PC-3 (cell line): ENCODE data around the gene TSSC4. TPM values are rescaled to one million over a fixed set of nuclear protein-coding genes. Genes with fewer than 3 reads are reported as not detected.
"Not testable (repeated sequence)": the region's sequence is repeated elsewhere in the genome, so short reads cannot be mapped to it uniquely, and the experiment has no call there.

ENCODE experiments used
- ATAC-seq: fragments of 200-7000 bp; cut with Tn5 transposase; 2 replicates; pipeline ENCODE4 v1.9.1; 2020; ENCODE audit warnings: mild to moderate bottlenecking, moderate library complexity
- BruUV-seq: library from RNA; stranded (reverse); fragments of 400-500 nt; replicated peaks from 2 replicates; lab custom pipeline; 2021; lab: Mats Ljungman, UMichigan
- CTCF ChIA-PET: fragments of 300-600 bp; sonication (Branson Sonifier 250); formaldehyde crosslinking; loops from one replicate; lab custom pipeline; 2022; ENCODE audit warnings: antibody characterized with exemption; lab: Charles Lee
- POLR2A ChIA-PET: fragments of 300-600 bp; sonication (Branson Sonifier 250); formaldehyde crosslinking; loops from one replicate; lab custom pipeline; 2022; ENCODE audit warnings: antibody characterized with exemption; ENCODE audit not compliant: unreplicated experiment; lab: Charles Lee
- DNase-seq: peaks from one replicate; pipeline ENCODE4 v3.0.0-alpha.2; 2015
- H2AFZ ChIP-seq: fragments of 300-600 bp; sonication (generic); 2 replicates; pipeline ENCODE4 v1.6.0; 2016; ENCODE audit warnings: antibody characterized with exemption, low read length
- H3F3A ChIP-seq: fragments of 300-600 bp; sonication (generic); one replicate; pipeline ENCODE4 v1.6.0; 2017; ENCODE audit warnings: antibody characterized with exemption, low read length, control low read depth, mild to moderate bottlenecking; ENCODE audit not compliant: unreplicated experiment
- H3K27ac ChIP-seq: fragments of 300-600 bp; sonication (generic); 2 replicates; pipeline ENCODE4 v1.5.1; 2016; ENCODE audit warnings: mild to moderate bottlenecking, low read length
- H3K27me3 ChIP-seq: fragments of 300-600 bp; sonication (generic); 2 replicates; pipeline ENCODE4 v1.6.1; 2016; ENCODE audit warnings: low read length, mixed read lengths
- H3K36me3 ChIP-seq: fragments of 300-600 bp; sonication (generic); 2 replicates; pipeline ENCODE4 v1.6.1; 2016; ENCODE audit warnings: low read depth, mixed run types, low read length, mixed read lengths
- H3K4me1 ChIP-seq: fragments of 300-600 bp; sonication (generic); 2 replicates; pipeline ENCODE4 v1.5.1; 2016; ENCODE audit warnings: low read length; ENCODE audit not compliant: insufficient read depth
- H3K4me2 ChIP-seq: fragments of 300-600 bp; sonication (generic); 2 replicates; pipeline ENCODE4 v1.6.0; 2016; ENCODE audit warnings: low read length
- H3K4me3 ChIP-seq: fragments of 300-600 bp; sonication (generic); 2 replicates; pipeline ENCODE4 v1.5.1; 2016; ENCODE audit warnings: mild to moderate bottlenecking, low read length, mixed read lengths
- H3K79me2 ChIP-seq: fragments of 300-600 bp; sonication (generic); 2 replicates; pipeline ENCODE4 v1.6.1; 2017; ENCODE audit warnings: low read length, mixed read lengths
- H3K9ac ChIP-seq: fragments of 300-600 bp; sonication (generic); 2 replicates; pipeline ENCODE4 v1.6.0; 2016; ENCODE audit warnings: mild to moderate bottlenecking, low read length
- H3K9me2 ChIP-seq: fragments of 300-600 bp; sonication (generic); replicated peaks from 2 replicates; pipeline ENCODE4 v1.6.1; 2016; ENCODE audit warnings: mixed run types, low read length, mixed read lengths
- H3K9me3 ChIP-seq: fragments of 300-600 bp; sonication (generic); 2 replicates; pipeline ENCODE4 v1.6.1; 2016; ENCODE audit warnings: low read length, mixed read lengths
- H4K20me1 ChIP-seq: fragments of 300-600 bp; sonication (generic); 2 replicates; pipeline ENCODE4 v1.6.1; 2016; ENCODE audit warnings: low read length, mixed read lengths
- EZH2 ChIP-seq: fragments of 300-600 bp; sonication (generic); IDR thresholded peaks from one replicate; pipeline ENCODE4 v1.6.1; 2017; ENCODE audit warnings: antibody characterized with exemption, mild to moderate bottlenecking, low read length; ENCODE audit not compliant: unreplicated experiment
- EZH2phosphoT487 ChIP-seq: fragments of 300-600 bp; sonication (generic); IDR thresholded peaks from 2 replicates; pipeline ENCODE4 v1.6.1; 2018; ENCODE audit warnings: mild to moderate bottlenecking, antibody characterized with exemption, low read length, borderline replicate concordance
- intact Hi-C: fragments of 100-400 bp; cut with micrococcal nuclease; formaldehyde crosslinking; loops from 2 replicates; pipeline ENCODE4 v1.9.0; 2023
- total RNA-seq: library from RNA; depleted of rRNA; stranded (reverse); fragments of >200 nt; gene quantifications from 2 replicates; pipeline ENCODE4 v1.2.3, GENCODE V29; 2014
- TF ChIP-seq, protein P1 (sequence below): fragments of 300-600 bp; sonication (generic); conservative IDR thresholded peaks from 2 replicates; pipeline ENCODE4 v1.5.1; 2017; ENCODE audit warnings: antibody characterized with exemption, low read depth, mild to moderate bottlenecking, low read length

The TSSC4 gene
- total RNA-seq, 1 experiment from 2014 or later = 88.3 TPM

DNA sequence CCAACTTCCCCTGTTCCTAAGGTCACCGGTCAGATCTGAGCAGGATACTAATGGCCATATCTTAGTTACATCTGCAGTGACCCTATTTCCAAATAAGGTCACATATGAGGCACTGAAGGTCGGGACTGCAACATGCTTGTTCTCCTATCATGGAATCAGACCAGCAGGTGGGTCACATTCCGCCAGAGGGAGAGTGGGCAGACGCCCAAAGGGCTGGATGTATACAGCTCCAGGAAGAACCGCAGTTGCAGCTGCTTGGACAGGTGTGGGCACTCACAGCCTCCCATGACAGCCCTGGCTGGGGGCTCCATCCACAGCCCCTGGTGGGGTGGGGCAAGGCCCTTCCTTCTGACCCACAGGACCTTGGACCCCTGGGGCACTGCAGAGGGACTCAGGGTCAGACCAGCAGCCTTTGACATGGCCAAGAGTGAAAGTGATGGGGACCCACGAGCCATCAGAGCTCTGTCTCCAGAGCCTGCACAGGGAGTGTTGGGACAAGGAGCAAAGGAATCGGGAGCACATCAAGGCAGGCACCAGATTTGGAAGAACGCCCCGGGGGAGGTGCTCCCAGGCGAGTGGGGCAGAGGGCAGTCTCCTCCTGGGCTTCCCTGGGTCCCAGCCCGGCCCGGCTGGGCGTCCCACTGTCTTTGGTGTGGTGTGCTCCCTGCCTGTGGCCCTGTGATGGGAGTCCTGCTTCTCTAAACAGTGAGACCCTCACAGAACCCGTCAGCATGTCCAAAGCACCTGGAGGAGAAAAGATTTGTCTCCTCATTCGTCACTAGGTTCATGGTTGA lies 36.8 kb upstream of the TSSC4 start:
- H3F3A ChIP-seq = no peaks in the 10 kb centered on the region
- CTCF ChIA-PET = no interaction called here
- DNase-seq (no peak), ATAC-seq (no peak)
- H3K4me1 ChIP-seq = no peaks in the 10 kb centered on the region
- no peak overlapping the region for H3K4me3 ChIP-seq
- H3K4me2 ChIP-seq = no peak overlapping the region
- no peak overlapping the region for H3K27ac ChIP-seq
- H3K9ac ChIP-seq = no peak overlapping the region
- H3K36me3 ChIP-seq = no peaks in the 10 kb centered on the region
- no peaks in the 10 kb centered on the region for H4K20me1 ChIP-seq
- H3K27me3 ChIP-seq = no peaks in the 10 kb centered on the region
- H3K9me2 ChIP-seq = no peaks in the 10 kb centered on the region
- intact Hi-C loops = no loop called here
- TF ChIP-seq EZH2phosphoT487 = no peak
- TF ChIP-seq EZH2 = no peak
- TF ChIP-seq, protein P1, sequence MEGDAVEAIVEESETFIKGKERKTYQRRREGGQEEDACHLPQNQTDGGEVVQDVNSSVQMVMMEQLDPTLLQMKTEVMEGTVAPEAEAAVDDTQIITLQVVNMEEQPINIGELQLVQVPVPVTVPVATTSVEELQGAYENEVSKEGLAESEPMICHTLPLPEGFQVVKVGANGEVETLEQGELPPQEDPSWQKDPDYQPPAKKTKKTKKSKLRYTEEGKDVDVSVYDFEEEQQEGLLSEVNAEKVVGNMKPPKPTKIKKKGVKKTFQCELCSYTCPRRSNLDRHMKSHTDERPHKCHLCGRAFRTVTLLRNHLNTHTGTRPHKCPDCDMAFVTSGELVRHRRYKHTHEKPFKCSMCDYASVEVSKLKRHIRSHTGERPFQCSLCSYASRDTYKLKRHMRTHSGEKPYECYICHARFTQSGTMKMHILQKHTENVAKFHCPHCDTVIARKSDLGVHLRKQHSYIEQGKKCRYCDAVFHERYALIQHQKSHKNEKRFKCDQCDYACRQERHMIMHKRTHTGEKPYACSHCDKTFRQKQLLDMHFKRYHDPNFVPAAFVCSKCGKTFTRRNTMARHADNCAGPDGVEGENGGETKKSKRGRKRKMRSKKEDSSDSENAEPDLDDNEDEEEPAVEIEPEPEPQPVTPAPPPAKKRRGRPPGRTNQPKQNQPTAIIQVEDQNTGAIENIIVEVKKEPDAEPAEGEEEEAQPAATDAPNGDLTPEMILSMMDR = no peak
- POLR2A ChIA-PET = no interaction called here
- no peaks in the 10 kb centered on the region for H3K9me3 ChIP-seq
- no TSS peak for BruUV-seq
- no peak overlapping the region for H2AFZ ChIP-seq
- no peaks in the 10 kb centered on the region for H3K79me2 ChIP-seq

DNA sequence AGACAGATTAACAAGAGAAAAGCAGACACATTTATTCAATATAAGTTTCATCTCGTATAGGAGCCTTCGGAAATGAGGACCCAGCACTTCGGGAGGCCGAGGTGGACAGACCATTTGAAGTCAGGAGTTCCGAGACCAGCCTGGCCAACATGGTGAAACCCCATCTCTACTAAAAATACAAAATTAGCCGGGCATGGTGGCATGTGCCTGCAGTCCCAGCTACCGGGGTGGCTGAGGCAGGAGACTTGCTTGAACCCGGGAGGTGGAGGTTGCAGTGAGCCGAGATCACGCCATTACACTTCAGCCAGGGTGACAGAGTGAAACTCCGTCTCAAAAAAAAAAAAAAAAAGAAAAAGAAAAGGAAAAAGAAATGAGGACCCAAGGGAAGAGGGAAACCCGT lies 36.2 kb upstream of the TSSC4 start:
- H3K9ac ChIP-seq, H3K27me3 ChIP-seq, POLR2A ChIA-PET, H3K4me1 ChIP-seq, H4K20me1 ChIP-seq, H3K9me2 ChIP-seq, CTCF ChIA-PET, intact Hi-C loops, H2AFZ ChIP-seq, H3K27ac ChIP-seq, H3K9me3 ChIP-seq, H3K4me2 ChIP-seq, H3F3A ChIP-seq, H3K4me3 ChIP-seq, ATAC-seq, BruUV-seq, H3K36me3 ChIP-seq, DNase-seq, H3K79me2 ChIP-seq: not testable (repeated sequence)

DNA sequence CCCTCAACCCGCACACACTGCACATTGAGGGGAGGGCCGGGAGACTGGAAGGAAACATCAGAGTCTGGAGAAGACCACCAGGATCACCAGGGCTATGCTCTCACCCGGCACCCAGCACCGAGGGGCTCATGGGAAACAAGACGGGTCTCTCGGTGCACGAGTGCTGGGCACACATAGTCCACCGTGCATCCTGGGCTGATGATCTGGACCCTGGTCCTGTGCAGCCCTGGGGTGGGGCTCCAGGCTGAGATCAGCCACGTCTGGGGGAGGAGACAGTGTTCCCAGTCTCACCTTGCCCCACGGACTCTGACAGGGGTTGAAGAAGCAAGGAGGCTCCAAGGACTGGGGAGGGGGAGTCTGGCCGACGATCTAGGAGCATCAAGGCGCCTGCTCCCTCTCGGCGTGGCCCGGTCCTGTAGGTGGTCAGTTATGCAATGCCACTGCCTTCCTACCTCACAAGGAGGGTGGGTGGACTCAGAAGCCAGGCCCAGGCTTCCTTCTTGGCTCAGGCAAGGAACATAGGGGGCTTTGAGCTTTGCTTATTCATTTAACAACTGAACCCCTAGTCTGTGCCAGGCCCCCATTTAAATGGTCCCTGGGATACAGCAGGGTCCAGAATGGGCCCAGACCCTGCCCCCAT lies 34.9 kb upstream of the TSSC4 start:
- TF ChIP-seq, protein P1 = no peak
- TF ChIP-seq EZH2 = no peak
- TF ChIP-seq EZH2phosphoT487 = no peak
- H3K9ac ChIP-seq = no peak overlapping the region
- H3K27ac ChIP-seq = no peak overlapping the region
- ChIA-PET CTCF (no interaction called here), POLR2A (no interaction called here)
- no TSS peak for BruUV-seq
- H4K20me1 ChIP-seq = no peaks in the 10 kb centered on the region
- H3K9me3 ChIP-seq = no peaks in the 10 kb centered on the region
- no peaks in the 10 kb centered on the region for H3K79me2 ChIP-seq
- no peaks in the 10 kb centered on the region for H3F3A ChIP-seq
- H3K4me2 ChIP-seq = no peak overlapping the region
- DNase-seq (no peak), ATAC-seq (no peak)
- H3K36me3 ChIP-seq = no peaks in the 10 kb centered on the region
- H3K4me3 ChIP-seq = no peak overlapping the region
- H3K4me1 ChIP-seq = no peaks in the 10 kb centered on the region
- intact Hi-C loops = no loop called here
- no peaks in the 10 kb centered on the region for H3K9me2 ChIP-seq
- H3K27me3 ChIP-seq = no peaks in the 10 kb centered on the region
- no peak overlapping the region for H2AFZ ChIP-seq
